ENCODE data around the gene ZFAND3.
"Not testable (repeated sequence)": the region's sequence is repeated elsewhere in the genome, so short reads cannot be mapped to it uniquely, and the experiment has no call there.

ZFAND3 gene

DNA sequence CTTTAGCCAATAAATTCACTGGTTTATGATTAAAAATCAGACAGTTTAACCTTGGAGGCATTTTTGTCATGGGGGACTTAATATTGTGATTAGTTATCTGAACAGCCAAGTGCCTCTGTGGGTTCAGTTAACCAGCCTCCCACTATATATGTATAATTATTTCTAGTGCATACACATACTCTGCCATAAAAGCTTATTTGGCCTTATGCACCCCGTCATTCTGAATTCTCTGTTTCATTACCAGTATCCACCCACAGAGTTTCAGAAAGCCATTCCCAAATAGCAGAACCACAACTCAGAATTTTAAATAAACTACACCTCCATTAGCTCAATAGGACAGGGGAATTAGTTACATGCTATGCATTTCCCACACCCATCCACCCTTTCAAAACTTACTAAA is 279.7 kb downstream of the ZFAND3 start:
- Mint-ChIP-seq H3K27ac (no peak overlapping the region), H3K4me1 (peaks cover 19% of the 10 kb centered on the region), H3K36me3 (peaks cover 25% of the 10 kb centered on the region), H3K27me3 (no peaks in the 10 kb centered on the region), H3K4me3 (no peak overlapping the region), H3K9me3 (no peaks in the 10 kb centered on the region)
- ATAC-seq, result no peak

DNA sequence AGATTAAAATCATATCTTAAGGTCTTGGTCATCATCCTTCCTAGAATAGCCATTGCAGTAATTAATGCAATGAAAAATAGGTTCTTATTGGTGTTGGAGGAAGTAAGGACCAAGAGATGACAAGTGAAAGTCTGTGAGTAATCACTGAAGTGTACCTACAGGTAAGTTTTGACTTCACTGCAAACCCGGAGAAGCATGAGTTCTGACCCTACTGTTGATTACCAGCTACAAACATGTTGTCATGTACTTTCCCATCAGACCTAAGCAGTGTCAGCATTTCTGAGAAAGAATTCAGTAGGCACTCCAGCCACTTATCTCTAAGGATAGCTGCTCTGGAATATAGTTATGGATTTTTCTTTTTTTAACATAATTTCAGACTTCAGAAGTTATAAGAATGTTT is 280.9 kb downstream of the ZFAND3 start:
- no peak for ATAC-seq
- H3K27me3 Mint-ChIP-seq, result no peaks in the 10 kb centered on the region
- peaks cover 29% of the 10 kb centered on the region for H3K36me3 Mint-ChIP-seq
- H3K4me3 Mint-ChIP-seq, result no peak overlapping the region
- no peaks in the 10 kb centered on the region for H3K9me3 Mint-ChIP-seq
- no peak overlapping the region for H3K27ac Mint-ChIP-seq
- peaks cover 19% of the 10 kb centered on the region for H3K4me1 Mint-ChIP-seq

DNA sequence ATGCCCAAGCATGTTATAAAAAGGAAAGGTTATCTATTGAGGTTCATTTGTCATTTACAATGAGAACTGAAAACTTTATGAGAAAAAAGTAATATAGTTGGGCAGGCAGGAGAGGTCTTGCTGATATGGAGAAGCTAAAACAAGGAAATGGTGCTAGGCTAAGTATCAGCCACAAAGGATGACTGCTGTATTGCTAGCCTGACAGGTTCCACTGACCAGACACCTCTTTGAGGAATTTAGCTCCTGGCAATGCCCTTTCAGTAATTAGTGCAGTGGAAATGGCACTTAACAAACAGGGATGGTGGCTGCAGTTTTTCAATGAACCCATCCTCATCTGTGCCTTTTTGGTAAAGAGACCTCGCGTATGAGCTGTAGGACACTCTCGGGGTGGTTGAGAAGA is 284.4 kb downstream of the ZFAND3 start:
- Mint-ChIP-seq H3K27me3 (no peaks in the 10 kb centered on the region), H3K4me3 (no peak overlapping the region), H3K9me3 (no peaks in the 10 kb centered on the region), H3K4me1 (peaks cover 17% of the 10 kb centered on the region), H3K36me3 (peaks cover 57% of the 10 kb centered on the region), H3K27ac (no peak overlapping the region)
- no peak for ATAC-seq

DNA sequence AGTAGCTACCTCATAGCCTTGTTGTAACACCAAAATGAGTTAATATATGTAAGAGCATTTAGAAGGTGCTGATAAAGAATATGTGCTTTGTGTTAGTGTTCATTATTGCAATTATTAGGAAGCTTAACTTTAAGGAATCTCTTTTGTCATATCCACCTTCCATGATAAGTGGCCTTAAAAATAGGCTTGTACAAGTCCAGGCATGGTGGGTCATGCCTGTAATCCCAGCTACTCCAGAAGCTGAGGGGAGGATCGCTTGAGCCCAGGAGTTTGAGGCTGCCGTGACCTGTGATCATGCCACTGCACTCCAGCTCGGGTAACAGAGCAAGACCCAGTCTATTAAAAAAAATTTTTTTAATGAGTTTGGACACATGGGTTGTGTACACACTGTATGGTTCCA is 285.5 kb downstream of the ZFAND3 start:
- H3K27ac Mint-ChIP-seq, result no peak overlapping the region
- ATAC-seq, result no peak
- peaks cover 24% of the 10 kb centered on the region for H3K4me1 Mint-ChIP-seq
- no peaks in the 10 kb centered on the region for H3K27me3 Mint-ChIP-seq
- no peak overlapping the region for H3K4me3 Mint-ChIP-seq
- no peaks in the 10 kb centered on the region for H3K9me3 Mint-ChIP-seq
- H3K36me3 Mint-ChIP-seq, result peaks cover 65% of the 10 kb centered on the region

DNA sequence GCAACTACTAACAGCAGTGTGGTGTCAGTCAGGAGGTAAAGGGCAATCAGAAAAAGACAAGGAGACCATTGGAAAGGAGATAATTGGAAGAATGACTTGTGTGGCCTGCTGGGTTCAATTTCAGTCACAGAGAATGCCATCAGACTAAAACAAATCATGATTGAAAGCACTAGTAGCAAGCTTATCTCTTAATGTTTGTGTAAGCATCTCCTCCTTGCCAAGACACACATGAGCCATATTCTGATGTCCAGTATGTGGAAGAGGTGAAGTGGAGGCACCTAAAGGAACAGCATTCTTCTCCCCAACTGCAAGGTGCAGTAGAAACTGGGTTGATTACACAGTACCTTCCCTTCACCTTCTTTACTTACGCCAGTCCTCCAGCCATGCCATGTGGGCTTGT is 287.5 kb downstream of the ZFAND3 start:
- Mint-ChIP-seq H3K9me3 (no peaks in the 10 kb centered on the region), H3K36me3 (peaks cover 54% of the 10 kb centered on the region), H3K27me3 (no peaks in the 10 kb centered on the region), H3K4me1 (peaks cover 24% of the 10 kb centered on the region), H3K4me3 (no peak overlapping the region), H3K27ac (no peak overlapping the region)
- ATAC-seq, result no peak

DNA sequence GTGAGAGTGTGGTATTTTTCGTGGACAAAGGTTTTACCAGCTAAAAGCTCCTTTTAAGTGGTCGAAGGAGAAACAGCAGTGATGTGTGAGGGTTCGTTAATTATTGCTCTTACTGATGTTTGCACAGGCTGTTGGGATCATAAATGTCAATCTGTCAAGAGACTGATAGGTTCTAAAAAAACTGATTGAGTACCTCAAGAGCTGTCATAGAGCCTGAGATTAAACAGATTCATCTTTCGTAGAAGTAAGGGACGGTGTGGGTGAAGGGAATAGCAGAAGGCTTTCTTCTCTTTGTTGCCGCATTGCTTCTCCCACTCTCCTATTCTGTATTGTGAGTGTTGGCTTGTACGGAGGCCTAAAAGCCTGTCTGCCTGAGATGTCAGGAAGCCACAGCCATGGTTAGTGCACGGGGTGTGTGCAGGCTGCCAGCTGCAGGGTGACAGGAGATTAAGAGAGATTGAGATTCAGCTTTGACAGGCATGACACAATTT is 291.0 kb downstream of the ZFAND3 start:
- Mint-ChIP-seq H3K9me3 (no peaks in the 10 kb centered on the region), H3K27ac (no peak overlapping the region), H3K27me3 (no peaks in the 10 kb centered on the region), H3K4me1 (peaks cover 15% of the 10 kb centered on the region), H3K36me3 (peaks cover 45% of the 10 kb centered on the region), H3K4me3 (no peak overlapping the region)
- no peak for ATAC-seq

DNA sequence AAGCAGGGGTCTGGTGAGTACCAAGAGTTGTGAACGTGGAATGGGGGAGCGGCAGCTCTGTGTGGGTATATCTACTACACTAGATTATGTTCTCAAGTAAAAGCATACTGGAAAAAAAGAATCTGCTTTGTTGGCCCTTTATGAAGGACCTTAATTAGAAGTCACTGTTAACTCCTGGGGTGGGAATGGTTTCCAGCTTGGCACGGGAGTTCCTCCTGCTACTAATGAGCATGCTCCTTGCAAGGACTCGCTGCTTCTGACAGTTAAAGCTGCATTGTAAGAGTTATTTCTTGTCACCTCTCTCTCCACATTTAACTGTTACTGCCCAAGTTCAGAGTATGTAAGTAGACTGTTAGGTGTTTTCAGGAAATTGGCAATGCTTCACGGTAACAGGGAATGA is 292.7 kb downstream of the ZFAND3 start:
- Mint-ChIP-seq H3K4me1 (peaks cover 15% of the 10 kb centered on the region), H3K27me3 (no peaks in the 10 kb centered on the region), H3K9me3 (no peaks in the 10 kb centered on the region), H3K36me3 (peaks cover 43% of the 10 kb centered on the region), H3K27ac (no peak overlapping the region), H3K4me3 (no peak overlapping the region)
- ATAC-seq, result no peak

DNA sequence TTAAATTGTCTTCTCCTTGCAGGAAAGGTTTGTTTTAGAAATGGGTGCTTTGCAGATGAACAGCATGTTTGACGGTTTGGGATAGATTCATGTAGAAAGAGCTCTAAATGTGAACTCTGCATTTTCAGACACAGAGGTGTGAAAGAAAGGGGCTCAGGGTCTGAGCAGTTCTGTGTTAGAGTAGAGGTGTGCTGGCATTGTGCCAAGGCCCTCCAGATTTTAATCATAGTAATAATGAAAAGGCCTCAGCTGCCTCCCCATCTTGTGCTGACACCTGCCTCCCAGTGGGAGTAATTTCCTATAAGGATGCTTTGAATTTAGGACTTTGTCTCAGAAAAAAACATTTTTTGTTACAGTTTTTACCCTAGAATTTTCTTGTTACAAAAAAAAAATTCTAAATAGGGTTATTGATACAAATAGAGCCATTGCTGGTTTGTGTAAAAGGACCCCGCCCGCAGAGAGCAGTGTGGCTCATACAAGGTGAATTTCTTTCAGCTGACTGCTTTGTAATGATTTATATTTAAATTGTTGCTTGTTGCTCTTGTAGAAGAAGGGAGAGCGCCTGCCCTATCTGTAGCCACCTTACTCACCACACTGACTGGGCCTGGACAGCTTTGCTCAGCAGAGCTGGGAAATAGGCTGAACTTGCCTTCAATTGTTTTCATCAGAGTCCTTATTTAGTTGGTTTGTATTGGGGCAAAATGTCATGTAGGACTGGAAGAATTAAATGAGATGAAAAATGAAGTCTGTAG is 294.5 kb downstream of the ZFAND3 start:
- Mint-ChIP-seq H3K36me3 (peaks cover 38% of the 10 kb centered on the region), H3K27ac (peak overlapping the region; percentile 50), H3K27me3 (no peaks in the 10 kb centered on the region), H3K4me3 (no peak overlapping the region), H3K4me1 (peaks cover 8% of the 10 kb centered on the region), H3K9me3 (no peaks in the 10 kb centered on the region)
- no peak for ATAC-seq

DNA sequence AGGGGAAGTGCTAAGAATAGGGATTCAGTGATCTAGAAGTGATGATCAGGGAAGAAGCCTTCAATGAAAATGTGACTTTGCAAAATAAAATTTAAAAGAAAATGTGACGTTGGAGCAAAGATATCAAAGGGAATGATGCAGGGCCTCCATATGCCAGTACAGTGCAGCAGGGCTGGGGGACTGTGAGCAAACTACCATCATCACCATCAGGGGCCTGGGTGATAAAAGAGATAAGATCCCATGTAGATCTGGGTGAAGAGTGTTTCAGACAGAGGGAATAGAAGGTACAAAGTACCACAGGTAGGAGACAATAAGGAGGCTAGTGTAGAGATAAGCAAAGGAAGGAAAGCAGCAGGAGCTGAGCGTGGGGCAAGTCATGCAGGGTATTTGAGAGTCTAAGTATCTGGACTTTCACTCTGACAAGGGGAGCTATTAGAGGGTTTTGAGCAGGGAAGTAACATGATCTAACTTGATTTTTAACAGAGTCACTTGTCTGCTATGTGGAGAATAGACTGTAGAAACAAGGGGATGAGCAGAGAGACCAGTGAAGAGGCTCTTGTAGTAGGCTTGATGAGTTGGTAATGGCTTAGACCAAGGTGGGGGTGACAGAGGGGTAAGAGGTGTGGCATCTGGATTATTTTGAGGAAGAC is 295.6 kb downstream of the ZFAND3 start:
- Mint-ChIP-seq H3K27ac (no peak overlapping the region), H3K4me3 (no peak overlapping the region), H3K36me3 (peaks cover 37% of the 10 kb centered on the region), H3K27me3 (no peaks in the 10 kb centered on the region), H3K4me1 (no peaks in the 10 kb centered on the region), H3K9me3 (no peaks in the 10 kb centered on the region)
- ATAC-seq, result no peak

DNA sequence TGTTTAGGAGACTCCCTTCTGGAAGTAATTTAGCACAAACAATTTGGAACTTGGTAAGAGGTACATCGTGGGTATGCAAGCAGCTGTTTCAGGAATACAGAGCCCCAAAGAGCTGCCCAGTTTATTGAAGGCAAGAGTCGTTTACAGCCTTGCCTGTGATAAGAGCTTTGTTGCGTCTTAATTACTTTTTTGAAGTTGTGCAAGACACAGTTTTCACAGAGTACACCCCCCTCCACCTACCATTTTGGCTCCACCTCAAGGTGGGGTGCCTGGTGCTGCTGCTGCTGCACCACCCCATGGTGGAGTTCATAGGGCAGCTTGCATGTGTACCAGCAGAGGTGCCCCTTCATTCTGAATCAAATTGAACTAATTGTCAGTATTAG is 296.1 kb downstream of the ZFAND3 start:
- no peaks in the 10 kb centered on the region for H3K9me3 Mint-ChIP-seq
- ATAC-seq, result no peak
- H3K4me1 Mint-ChIP-seq, result no peaks in the 10 kb centered on the region
- H3K4me3 Mint-ChIP-seq, result no peak overlapping the region
- no peak overlapping the region for H3K27ac Mint-ChIP-seq
- peaks cover 41% of the 10 kb centered on the region for H3K36me3 Mint-ChIP-seq
- H3K27me3 Mint-ChIP-seq, result no peaks in the 10 kb centered on the region

DNA sequence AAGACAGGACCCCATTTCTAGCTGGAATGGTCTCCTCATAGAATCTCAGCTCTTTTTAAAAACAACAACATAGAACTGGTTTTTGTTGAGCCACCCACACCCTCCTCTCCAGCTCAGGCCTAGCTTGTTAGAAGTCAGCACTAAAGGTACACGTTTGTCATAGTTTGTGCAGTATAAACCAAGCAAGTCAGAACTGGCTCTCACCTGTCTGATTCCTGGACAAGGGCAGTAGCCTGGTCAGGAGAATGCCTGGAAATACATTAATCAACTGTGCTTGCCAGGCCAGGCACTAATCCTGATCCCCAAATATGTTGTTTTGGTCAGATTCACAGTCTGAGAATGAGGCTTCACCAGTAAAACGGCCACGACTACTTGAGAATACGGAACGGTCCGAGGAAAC is 296.7 kb downstream of the ZFAND3 start:
- Mint-ChIP-seq H3K36me3 (peaks cover 47% of the 10 kb centered on the region), H3K27ac (no peak overlapping the region), H3K4me1 (no peaks in the 10 kb centered on the region), H3K27me3 (no peaks in the 10 kb centered on the region), H3K9me3 (no peaks in the 10 kb centered on the region), H3K4me3 (no peak overlapping the region)
- no peak for ATAC-seq

DNA sequence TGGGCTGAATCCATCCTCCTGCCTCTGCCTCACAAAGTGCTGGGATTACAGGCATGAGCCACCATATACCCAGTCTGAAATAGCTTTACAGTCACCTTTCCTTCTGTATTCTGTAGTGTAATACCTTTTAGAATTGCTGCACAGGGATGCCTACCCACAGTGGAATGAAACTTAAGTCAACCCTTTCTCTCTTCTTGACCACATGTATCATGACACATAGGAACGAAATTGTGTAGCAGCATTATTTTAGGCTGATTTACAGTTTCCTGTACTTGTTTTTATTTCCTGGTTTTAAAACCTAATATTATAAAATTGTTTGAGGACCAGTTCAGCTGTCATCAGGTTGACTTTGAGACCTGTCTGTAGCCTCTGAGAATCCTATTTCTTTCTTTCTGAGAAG is 297.8 kb downstream of the ZFAND3 start:
- H3K9me3 Mint-ChIP-seq, result no peaks in the 10 kb centered on the region
- no peak overlapping the region for H3K27ac Mint-ChIP-seq
- H3K4me1 Mint-ChIP-seq, result no peaks in the 10 kb centered on the region
- ATAC-seq, result no peak
- no peak overlapping the region for H3K4me3 Mint-ChIP-seq
- no peaks in the 10 kb centered on the region for H3K27me3 Mint-ChIP-seq
- peaks cover 58% of the 10 kb centered on the region for H3K36me3 Mint-ChIP-seq

DNA sequence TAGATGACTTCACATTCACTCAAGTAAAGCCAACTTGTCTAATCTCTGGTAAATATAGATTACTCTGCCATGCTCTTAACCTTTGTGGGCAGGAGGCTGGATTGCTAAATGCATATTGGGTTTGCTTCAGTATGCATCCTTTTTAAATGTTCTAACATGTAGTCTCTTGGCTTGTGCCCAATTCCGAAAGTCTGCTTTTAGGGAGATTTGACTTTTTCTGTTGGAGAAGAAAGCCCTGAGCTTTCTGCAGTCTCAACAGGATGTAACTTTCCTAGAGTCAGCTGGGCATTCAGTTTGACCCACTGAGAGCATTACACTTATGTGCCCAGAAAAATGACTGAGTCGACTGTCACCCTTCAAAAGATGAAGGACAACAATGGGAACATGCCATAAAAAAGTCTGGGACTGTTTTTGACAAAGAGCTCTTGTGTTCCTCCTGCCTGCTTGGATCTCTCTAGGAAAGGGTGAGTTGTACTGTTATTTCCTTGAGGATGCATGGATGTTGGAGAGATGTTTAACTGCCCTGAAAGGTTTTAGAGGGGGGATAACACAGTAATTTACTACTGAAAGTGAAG is 299.4 kb downstream of the ZFAND3 start:
- H3K36me3 Mint-ChIP-seq, result peaks cover 74% of the 10 kb centered on the region
- ATAC-seq, result no peak
- no peak overlapping the region for H3K4me3 Mint-ChIP-seq
- H3K27me3 Mint-ChIP-seq, result no peaks in the 10 kb centered on the region
- H3K4me1 Mint-ChIP-seq, result no peaks in the 10 kb centered on the region
- no peaks in the 10 kb centered on the region for H3K9me3 Mint-ChIP-seq
- no peak overlapping the region for H3K27ac Mint-ChIP-seq

DNA sequence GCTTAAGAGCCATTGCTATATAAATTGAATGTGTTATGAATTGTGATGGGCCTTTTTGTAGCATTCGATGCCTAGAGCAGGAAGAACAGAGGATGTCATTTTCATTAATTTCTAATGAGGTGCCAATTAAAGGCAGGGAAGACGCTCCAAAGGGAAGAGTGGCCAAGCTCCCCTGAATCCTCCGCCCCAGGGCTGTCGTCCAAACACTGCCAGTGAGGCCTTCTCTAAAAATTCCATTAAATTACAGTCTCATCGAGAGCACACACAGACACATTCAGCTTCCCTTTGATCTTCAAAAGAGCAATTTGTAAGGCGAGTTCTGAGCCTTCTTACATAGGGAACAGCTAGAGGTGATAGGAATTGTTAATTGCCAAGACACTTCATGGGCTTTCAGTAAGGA is 300.0 kb downstream of the ZFAND3 start:
- peaks cover 75% of the 10 kb centered on the region for H3K36me3 Mint-ChIP-seq
- H3K4me3 Mint-ChIP-seq, result no peak overlapping the region
- H3K4me1 Mint-ChIP-seq, result no peaks in the 10 kb centered on the region
- no peak overlapping the region for H3K27ac Mint-ChIP-seq
- no peak for ATAC-seq
- H3K27me3 Mint-ChIP-seq, result no peaks in the 10 kb centered on the region
- H3K9me3 Mint-ChIP-seq, result no peaks in the 10 kb centered on the region

DNA sequence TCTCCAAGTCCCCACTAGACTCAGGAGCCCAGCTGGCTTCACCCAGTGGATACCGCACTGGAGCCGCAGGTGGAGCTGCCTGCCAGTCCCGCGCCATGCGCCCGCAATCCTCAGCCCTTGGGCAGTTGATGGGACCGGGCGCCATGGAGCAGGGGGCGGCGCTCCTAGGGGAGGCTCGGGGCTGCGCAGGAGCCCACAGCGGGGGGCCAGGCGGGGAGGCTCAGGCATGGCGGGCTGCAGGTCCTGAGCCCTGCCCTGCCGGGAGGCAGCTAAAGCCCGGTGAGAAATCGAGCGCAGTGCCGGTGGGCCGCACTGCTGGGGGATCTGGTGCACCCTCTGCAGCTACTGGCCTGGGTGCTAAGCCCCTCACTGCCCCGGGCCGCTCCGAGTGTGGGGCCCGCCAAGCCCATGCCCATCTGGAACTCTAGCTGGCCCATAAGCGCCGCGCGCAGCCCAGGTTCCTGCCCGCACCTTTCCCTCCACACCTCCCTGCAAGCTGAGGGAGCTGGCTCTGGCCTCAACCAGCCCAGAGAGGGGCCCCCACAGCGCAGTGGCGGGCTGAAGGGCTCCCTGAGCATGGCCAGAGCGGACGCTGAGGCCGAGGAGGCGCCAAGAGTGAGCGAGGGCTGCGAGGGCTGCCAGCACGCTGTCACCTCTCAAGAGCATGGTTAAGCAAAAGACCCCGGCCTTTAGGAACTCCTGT is 304.8 kb downstream of the ZFAND3 start:
- not testable (repeated sequence) for ATAC-seq, H3K4me3 Mint-ChIP-seq, H3K27ac Mint-ChIP-seq, H3K4me1 Mint-ChIP-seq, H3K9me3 Mint-ChIP-seq, H3K27me3 Mint-ChIP-seq
- H3K36me3 Mint-ChIP-seq, result peaks cover 84% of the 10 kb centered on the region
